Prostate gland (tissue), 2 donors: ENCODE measurements around the gene RTCA. TPM values are rescaled to one million over a fixed set of nuclear protein-coding genes. Genes with fewer than 3 reads are reported as not detected.
"Not testable (repeated sequence)": the region's sequence is repeated elsewhere in the genome, so short reads cannot be mapped to it uniquely, and the experiment has no call there.

Source experiments
- DNase-seq: peaks from one replicate; pipeline ENCODE4 v3.0.0-alpha.2; 2019; ENCODE audit warnings: low spot score
- H3K27ac ChIP-seq, 2 donors: fragments of 200-600 bp; sonication (generic); 2 replicates each; pipeline ENCODE4 v1.5.1; 2017 to 2019
- H3K27me3 ChIP-seq: fragments of 200-600 bp; sonication (generic); replicated peaks from 2 replicates; pipeline ENCODE4 v1.5.1; 2019; ENCODE audit not compliant: insufficient read depth
- H3K36me3 ChIP-seq, 2 donors: fragments of 200-600 bp; sonication (generic); 1 replicate in 1 of 2; 2 replicates in 1 of 2; pipeline versions ENCODE4 v1.5.1 to v1.8.1; 2017 to 2019
- H3K4me1 ChIP-seq: fragments of 200-600 bp; sonication (generic); replicated peaks from 2 replicates; pipeline ENCODE4 v1.5.1; 2019
- H3K4me3 ChIP-seq, 2 donors: fragments of 200-600 bp; sonication (generic); 2 replicates each; pipeline ENCODE4 v1.5.1; 2017 to 2019
- H3K9me3 ChIP-seq: fragments of 200-600 bp; sonication (generic); 2 replicates; pipeline ENCODE4 v1.5.1; 2017
- CTCF ChIP-seq, 4 experiments: fragments of 200-600 bp in 2 of 4; fragments of 450-650 bp in 2 of 4; sonication (generic) in 2 of 4; IDR thresholded peaks; 1 replicate in 3 of 4; 2 replicates in 1 of 4; pipeline ENCODE4 v1.5.1; 2016 to 2019; ENCODE audit warnings: antibody characterized with exemption in 4 of 4, mild to moderate bottlenecking in 2 of 4, moderate library complexity in 2 of 4
- POLR2A ChIP-seq: fragments of 450-650 bp; IDR thresholded peaks from one replicate; pipeline ENCODE4 v1.6.1; 2016; ENCODE audit warnings: antibody characterized with exemption, mild to moderate bottlenecking
- POLR2AphosphoS5 ChIP-seq: sonication (generic); formaldehyde crosslinking; IDR thresholded peaks from one replicate; pipeline ENCODE4 v1.6.1; 2017; ENCODE audit warnings: antibody characterized with exemption
- WGBS: methylation state at CpG from one replicate; pipeline ENCODE4 v1.1.5; 2018; 5-methylcytosine and 5-hydroxymethylcytosine counted together
- intact Hi-C: fragments of 100-400 bp; cut with DNase I; formaldehyde crosslinking; loops from one replicate; pipeline ENCODE4 v1.14.2; 2022
- total RNA-seq, 2 donors: library from RNA; depleted of rRNA; stranded (reverse); fragments of >200 nt; gene quantifications; one replicate each; pipeline ENCODE4 v1.1.0, GENCODE V29; 2016

RTCA gene
- total RNA-seq, 2 donors from 2014 or later = 19.8 to 22.4 TPM

DNA sequence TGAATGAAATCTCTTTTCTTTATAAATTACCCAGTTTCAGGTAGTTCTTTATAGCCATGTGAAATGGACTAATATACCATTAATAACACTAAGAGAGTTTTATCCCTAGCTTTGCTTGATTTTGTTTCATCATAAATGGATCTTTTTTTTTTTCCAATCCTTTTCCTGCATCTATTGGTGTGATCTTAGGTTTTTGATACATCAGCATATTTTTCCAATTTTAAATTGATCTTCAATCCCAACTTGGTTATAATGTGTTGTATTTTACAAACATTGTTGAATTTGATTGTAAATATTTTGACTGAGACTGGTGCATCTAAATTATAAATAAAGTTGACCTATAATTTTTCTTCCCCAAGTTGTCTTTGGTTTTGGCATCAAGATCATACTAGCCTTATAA, 4.3 kb upstream of the RTCA start:
- H3K36me3 ChIP-seq = no peaks in the 10 kb centered on the region
- H3K4me1 ChIP-seq = no peaks in the 10 kb centered on the region
- no peak for DNase-seq
- no peak overlapping the region for H3K4me3 ChIP-seq
- H3K27ac ChIP-seq = no peak overlapping the region
- H3K9me3 ChIP-seq = no peaks in the 10 kb centered on the region
- no peaks in the 10 kb centered on the region for H3K27me3 ChIP-seq
- intact Hi-C loops = loop anchor here (10.0 kb wide), 1 partner anchor 227 kb away; a partner anchor contains a TSS
- TF ChIP-seq POLR2AphosphoS5 (no peak), CTCF (IDR thresholded peaks at IDR 0.05) (no peak), POLR2A (no peak)

GRCh38 chr1:100264081-100264480, 1.9 kb upstream of the RTCA start:
- not testable (repeated sequence) for H3K9me3 ChIP-seq, H3K4me3 ChIP-seq, H3K4me1 ChIP-seq, H3K36me3 ChIP-seq, DNase-seq, H3K27ac ChIP-seq, H3K27me3 ChIP-seq
- 96% methylated on average over 5 of the region's 5 CpGs for WGBS
- intact Hi-C loops = loop anchor here (10.0 kb wide), 1 partner anchor 229 kb away; a partner anchor contains a TSS

GRCh38 chr1:100265562-100265930, 470 bp upstream of the RTCA start:
- Histone ChIP-seq H3K9me3 (no peaks in the 10 kb centered on the region), H3K4me3 (peak overlapping the region; percentile 81 to 86), H3K27me3 (no peaks in the 10 kb centered on the region), H3K4me1 (peaks cover 4% of the 10 kb centered on the region), H3K36me3 (no peaks in the 10 kb centered on the region), H3K27ac (peak overlapping the region; percentile 79 to 81)
- no peak for DNase-seq
- no peak for TF ChIP-seq POLR2A
- TF ChIP-seq CTCF (IDR thresholded peaks at IDR 0.05) = no peak
- no peak for TF ChIP-seq POLR2AphosphoS5
- intact Hi-C loops = loop anchor here (10.0 kb wide), 1 partner anchor 231 kb away; a partner anchor contains a TSS
- 1% methylated on average over 12 of the region's 12 CpGs for WGBS

DNA sequence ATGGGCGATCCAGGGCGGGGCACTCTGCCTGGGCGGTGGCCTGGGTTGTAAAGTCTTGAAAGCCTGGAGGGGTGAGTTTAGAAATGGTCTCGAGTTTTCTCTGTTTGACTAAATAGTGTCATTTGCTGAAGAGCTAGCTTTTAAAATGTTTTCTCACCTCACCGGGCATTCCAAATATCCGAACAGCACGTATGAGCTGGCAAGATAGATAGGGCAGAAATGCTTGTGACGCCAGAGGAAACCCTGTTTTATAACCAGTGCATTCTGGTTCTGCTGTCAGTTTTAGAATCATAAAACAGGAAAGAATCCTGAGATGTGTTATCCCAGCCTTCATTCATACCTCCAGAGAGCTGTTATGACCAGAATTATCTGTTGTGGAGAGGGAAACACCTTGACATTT, 725 bp downstream of the RTCA start:
- peak; percentile 22 for DNase-seq
- H3K4me1 ChIP-seq = peaks cover 4% of the 10 kb centered on the region
- 2% methylated on average over 8 of the region's 8 CpGs for WGBS
- H3K36me3 ChIP-seq = no peaks in the 10 kb centered on the region
- H3K27me3 ChIP-seq = no peaks in the 10 kb centered on the region
- peak overlapping the region; percentile 79 to 81 for H3K27ac ChIP-seq
- intact Hi-C loops = loop anchor here (2.0 to 10.0 kb wide), 2 partner anchors 84 to 232 kb away; a partner anchor contains a TSS
- peak overlapping the region; percentile 81 to 86 for H3K4me3 ChIP-seq
- H3K9me3 ChIP-seq = no peaks in the 10 kb centered on the region
- no peak for TF ChIP-seq POLR2AphosphoS5
- TF ChIP-seq POLR2A = no peak
- TF ChIP-seq CTCF (IDR thresholded peaks at IDR 0.05) = no peak

DNA sequence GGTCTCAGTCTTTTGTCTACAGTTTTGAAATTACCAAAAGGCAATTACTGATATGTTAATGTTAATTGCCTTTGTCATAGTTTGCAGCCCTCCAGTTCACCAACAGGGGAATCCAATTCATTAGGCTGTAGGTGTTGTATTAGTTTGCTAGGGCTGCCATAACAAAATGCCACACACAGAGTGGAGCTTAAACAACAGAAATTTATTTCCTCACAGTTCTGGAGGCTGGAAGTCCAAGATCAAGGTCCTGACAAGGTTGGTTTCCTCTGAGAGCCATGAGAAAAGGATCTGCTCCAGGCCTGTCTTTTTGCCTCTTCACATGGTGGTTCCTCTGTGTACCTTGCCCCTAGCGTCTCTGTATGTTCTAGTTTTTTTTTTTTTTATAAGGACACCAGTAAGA, 1.3 kb downstream of the RTCA start:
- Histone ChIP-seq H3K36me3 (no peaks in the 10 kb centered on the region), H3K27ac (no peak overlapping the region), H3K4me3 (peak overlapping the region; percentile 81 to 86), H3K4me1 (peaks cover 4% of the 10 kb centered on the region), H3K9me3 (no peaks in the 10 kb centered on the region), H3K27me3 (no peaks in the 10 kb centered on the region)
- DNase-seq = no peak
- 72% methylated on average over 1 of the region's 1 CpG for WGBS
- intact Hi-C loops = loop anchor here (2.0 to 10.0 kb wide), 2 partner anchors 84 to 232 kb away; a partner anchor contains a TSS
- TF ChIP-seq POLR2A = no peak
- no peak for TF ChIP-seq CTCF (IDR thresholded peaks at IDR 0.05)
- TF ChIP-seq POLR2AphosphoS5 = no peak
